NCI-H128 (cell line): ENCODE results near the gene PLK2.
A peak's percentile ranks its signal among the peaks of the same experiment; 100 is the strongest.

Experiments used
- DNase-seq: peaks from one replicate; lab custom pipeline; 2025; ENCODE audit not compliant: unreplicated experiment; lab: John Stamatoyannopoulos, UW

PLK2 gene

GRCh38 chr5:58481066-58481676 lies 21.3 kb upstream of the PLK2 start:
- DNase-seq, result no peak

- no peak for DNase-seq
These were observed 18.0 kb upstream of the PLK2 start for GRCh38 chr5:58477760-58478376.

- no peak for DNase-seq
These were observed 15.5 kb upstream of the PLK2 start for GRCh38 chr5:58475404-58475803.

- DNase-seq, result no peak
These were observed 10.0 kb upstream of the PLK2 start for GRCh38 chr5:58469896-58470295.

GRCh38 chr5:58466939-58467338 lies 7.1 kb upstream of the PLK2 start:
- DNase-seq, result no peak

- DNase-seq, result peak; percentile 5
These were observed 2.8 kb upstream of the PLK2 start for GRCh38 chr5:58462623-58463230.

GRCh38 chr5:58462154-58462553 lies 2.3 kb upstream of the PLK2 start:
- no peak for DNase-seq

GRCh38 chr5:58460732-58461286 lies 923 bp upstream of the PLK2 start:
- peak; percentile 47 for DNase-seq

GRCh38 chr5:58459146-58460001 lies 512 bp downstream of the PLK2 start:
- DNase-seq, result no peak

GRCh38 chr5:58458743-58459145 lies 1.1 kb downstream of the PLK2 start:
- no peak for DNase-seq

GRCh38 chr5:58458141-58458742 lies 1.6 kb downstream of the PLK2 start:
- no peak for DNase-seq

- no peak for DNase-seq
These were observed 2.8 kb downstream of the PLK2 start for GRCh38 chr5:58457050-58457449.

- no peak for DNase-seq
These were observed 3.4 kb downstream of the PLK2 start for GRCh38 chr5:58456486-58456885.

- DNase-seq, result no peak
These were observed 3.9 kb downstream of the PLK2 start for GRCh38 chr5:58456026-58456425.

GRCh38 chr5:58455480-58455879 lies 4.4 kb downstream of the PLK2 start:
- no peak for DNase-seq

GRCh38 chr5:58455066-58455465 lies 4.8 kb downstream of the PLK2 start:
- DNase-seq, result no peak

GRCh38 chr5:58454025-58454424 lies 5.9 kb downstream of the PLK2 start:
- no peak for DNase-seq

GRCh38 chr5:58453306-58453705 lies 6.6 kb downstream of the PLK2 start:
- DNase-seq, result no peak

GRCh38 chr5:58452566-58453258 lies 7.2 kb downstream of the PLK2 start:
- no peak for DNase-seq
